GM18867 (cell line): Measurements from ENCODE around the gene PTH2R.
A peak's percentile ranks its signal among the peaks of the same experiment; 100 is the strongest.
"Not testable (repeated sequence)": the region's sequence is repeated elsewhere in the genome, so short reads cannot be mapped to it uniquely, and the experiment has no call there.

Source experiments
- ATAC-seq: cut with Tn5 transposase; IDR thresholded peaks from one replicate; pipeline ENCODE4 v1.9.1; 2021; ENCODE audit warnings: mild to moderate bottlenecking, moderate library complexity; ENCODE audit not compliant: unreplicated experiment

The PTH2R gene

GRCh38 chr2:208389940-208390339, 16.7 kb upstream of the PTH2R start:
- no peak for ATAC-seq

DNA sequence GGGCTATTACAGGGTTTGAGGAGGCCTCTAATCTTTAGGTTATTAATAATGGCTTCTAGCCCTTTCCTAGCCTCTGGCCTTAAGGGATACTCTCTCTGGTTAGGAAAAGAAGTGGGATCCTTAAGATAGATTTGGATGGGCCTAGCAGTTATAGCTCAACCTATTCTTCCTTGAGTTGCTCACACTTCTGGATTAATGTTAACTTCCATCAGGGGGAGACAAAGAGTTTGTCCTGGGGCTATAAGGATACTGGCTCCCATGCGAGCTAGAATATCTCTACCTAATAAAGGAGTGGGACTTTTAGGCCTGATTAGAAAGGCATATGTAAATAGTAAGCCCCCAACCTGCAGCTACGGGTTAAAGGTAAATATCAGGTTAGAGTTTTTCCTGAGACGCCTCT, 14.3 kb upstream of the PTH2R start:
- ATAC-seq: no peak

DNA sequence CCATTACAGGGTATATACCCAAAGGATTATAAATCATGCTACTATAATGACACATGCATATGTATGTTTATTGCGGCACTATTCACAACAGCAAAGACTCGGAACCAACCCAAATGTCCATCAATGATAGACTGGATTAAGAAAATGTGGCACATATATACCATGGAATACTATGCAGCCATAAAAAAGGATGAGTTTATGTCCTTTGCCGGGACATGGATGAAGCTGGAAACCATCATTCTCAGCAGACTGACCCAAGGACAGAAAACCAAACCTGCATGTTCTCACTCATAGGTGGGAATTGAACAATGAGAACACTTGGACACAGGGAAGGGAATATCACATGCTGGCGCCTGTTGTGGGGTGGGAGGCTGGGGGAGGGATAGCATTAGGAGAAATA, 9.8 kb upstream of the PTH2R start:
- not testable (repeated sequence) for ATAC-seq

DNA sequence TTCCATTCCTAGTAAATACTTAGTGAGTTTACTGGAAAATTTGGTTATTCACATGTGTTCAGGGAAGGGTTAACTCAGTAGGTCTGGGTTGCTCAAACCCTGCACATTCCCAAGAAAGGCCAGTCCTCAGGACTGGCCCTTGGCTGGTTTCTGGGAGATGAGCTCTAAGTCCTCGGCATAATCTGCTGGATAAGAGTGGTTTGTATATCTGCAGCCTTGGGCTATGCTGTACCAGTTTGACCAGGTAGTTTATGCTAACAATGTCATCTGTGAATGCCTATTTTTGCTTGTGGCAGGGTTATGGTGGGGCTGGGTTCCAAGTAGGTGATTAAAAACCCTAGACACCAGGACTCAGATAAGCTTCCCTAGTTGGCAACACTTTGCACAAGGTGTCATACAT, 7.4 kb upstream of the PTH2R start:
- ATAC-seq: no peak

- ATAC-seq: no peak
These were observed 1.1 kb downstream of the PTH2R start for GRCh38 chr2:208407667-208408066.

DNA sequence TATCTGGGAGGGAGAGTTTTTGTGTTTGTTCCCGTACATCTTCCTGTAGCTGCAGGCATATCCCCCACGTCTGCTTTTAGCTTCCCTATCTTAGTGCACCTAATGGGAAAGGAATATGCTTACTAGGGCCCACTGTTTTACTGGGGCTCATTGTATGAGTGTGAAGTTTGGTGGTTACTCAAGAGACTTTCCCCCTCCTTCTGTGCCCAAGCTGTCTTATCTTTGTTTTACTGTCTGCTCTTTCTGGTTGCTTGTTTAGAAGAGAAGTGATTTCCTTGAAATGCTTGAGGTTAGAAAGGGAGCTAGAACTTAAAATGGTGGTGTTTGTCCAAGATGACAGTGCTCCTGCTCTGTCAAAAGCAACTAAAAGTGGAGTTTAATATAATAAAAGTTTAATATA, 7.3 kb downstream of the PTH2R start:
- ATAC-seq: no peak

DNA sequence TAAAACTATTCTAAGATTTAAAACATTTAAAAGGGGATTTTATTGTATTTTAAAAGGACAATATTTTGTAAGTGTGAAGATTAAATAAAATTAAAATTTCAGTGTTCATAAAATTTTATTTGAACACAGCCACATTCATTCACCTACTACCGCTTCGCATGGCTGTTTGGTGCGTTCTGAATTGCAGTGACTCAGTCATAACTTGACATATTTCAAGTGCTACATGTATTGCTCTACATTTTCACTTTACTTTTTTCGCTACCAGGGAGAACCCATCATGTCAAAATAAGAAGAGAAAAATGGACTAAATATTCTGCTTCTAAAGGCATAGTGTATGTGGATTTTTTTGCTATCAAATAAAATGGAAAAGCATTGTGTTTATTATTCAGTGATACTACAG, 8.7 kb downstream of the PTH2R start:
- peak; percentile 75 for ATAC-seq

GRCh38 chr2:208415897-208416296, 9.3 kb downstream of the PTH2R start:
- ATAC-seq: peak; percentile 82

GRCh38 chr2:208426412-208427045, 19.9 kb downstream of the PTH2R start:
- ATAC-seq: no peak

GRCh38 chr2:208437755-208438154, 31.2 kb downstream of the PTH2R start:
- ATAC-seq: no peak

- ATAC-seq: no peak
These were observed 34.1 kb downstream of the PTH2R start for GRCh38 chr2:208440716-208441115.

DNA sequence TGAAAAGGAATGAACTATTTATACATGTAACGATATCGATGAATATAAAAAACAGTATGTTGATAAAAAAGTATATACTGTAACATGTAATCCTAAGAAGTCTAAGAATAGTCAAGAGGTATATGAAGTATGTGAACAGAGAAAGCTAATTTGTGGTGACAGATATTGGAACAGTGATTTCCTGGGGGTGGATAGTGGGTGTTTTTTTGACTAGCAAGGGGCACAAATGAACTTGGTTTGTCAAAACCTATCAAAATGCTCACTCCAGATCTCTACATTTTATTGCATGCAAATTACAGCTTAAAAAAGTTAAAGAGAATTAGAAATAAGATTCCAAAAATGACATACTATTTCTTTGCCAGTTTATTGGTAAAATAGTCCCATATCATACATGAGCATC, 35.4 kb downstream of the PTH2R start:
- no peak for ATAC-seq

DNA sequence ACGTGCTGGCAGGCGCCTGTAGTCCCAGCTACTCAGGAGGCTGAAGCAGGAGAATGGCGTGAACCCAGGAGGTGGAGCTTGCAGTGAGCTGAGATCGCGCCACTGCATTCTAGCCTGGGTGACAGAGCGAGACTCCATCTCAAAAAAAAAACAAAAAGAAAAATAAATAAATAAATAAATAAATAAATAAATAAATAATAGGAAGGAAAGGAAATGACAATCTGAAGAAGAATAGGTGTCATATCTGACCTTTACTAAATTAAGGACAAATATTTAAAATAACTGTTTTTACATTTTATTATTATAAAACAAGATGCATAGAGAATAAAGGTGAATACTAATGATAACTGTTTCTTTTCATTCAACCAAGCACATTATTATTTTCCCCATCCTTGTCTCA, 40.9 kb downstream of the PTH2R start:
- not testable (repeated sequence) for ATAC-seq

- ATAC-seq: no peak
These were observed 44.5 kb downstream of the PTH2R start for GRCh38 chr2:208451061-208451460.

GRCh38 chr2:208454861-208455260, 48.3 kb downstream of the PTH2R start:
- ATAC-seq: no peak

DNA sequence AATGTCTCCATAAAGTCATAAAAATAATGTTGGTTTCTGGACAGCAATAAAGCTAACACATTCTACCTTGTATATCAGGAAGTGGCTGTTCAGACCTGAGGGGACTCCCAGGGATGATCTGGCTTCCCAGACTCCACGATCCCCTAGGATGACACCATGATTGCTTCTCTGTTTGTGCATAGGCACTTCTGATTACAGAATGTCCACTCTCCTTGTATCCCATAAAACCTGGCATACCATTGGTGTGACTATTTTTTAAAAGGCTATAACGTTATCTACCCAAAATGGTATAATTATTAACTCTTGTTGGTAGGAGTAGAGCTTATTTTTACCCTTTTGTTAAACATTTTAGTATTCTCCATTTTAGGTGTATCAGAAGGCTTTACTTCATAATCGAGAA, 57.1 kb downstream of the PTH2R start:
- ATAC-seq: no peak

- no peak for ATAC-seq
These were observed 57.6 kb downstream of the PTH2R start for GRCh38 chr2:208464205-208464604.

DNA sequence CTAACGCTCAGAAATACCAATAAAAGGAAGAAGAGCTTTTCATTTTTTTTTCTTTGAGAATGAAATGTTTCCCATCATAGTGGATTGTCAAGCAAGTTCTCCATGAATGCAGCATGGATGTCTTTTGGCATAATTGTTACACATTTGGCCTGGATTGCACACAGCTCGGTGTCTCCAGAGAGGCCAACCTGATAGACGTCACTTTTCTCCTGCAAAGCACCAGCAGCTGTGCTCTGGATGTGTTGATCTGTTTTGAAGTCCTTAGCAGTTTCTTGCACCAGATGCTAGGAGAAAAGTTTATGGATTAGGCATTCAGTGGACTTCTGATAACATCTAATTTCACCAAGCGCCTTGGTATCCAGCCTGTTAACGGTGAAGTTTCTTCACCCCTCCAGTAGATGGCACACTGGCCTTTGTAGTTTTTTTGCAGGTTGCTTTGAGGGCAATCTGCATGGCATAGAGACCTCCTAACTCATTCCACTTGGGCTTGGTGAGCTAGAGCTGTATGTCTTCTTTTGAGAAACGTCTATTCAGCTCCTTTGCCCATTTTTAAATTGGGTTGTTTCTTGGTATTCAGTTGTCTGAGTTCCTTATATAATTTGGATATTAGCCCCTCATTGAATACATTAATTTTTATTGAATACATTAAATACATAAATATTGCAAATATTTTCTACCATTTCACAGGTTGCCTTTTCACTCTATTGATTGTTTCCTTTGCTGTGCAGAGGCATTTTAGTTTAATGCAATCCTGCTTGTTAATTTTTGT, 59.7 kb downstream of the PTH2R start:
- ATAC-seq: peak; percentile 93

DNA sequence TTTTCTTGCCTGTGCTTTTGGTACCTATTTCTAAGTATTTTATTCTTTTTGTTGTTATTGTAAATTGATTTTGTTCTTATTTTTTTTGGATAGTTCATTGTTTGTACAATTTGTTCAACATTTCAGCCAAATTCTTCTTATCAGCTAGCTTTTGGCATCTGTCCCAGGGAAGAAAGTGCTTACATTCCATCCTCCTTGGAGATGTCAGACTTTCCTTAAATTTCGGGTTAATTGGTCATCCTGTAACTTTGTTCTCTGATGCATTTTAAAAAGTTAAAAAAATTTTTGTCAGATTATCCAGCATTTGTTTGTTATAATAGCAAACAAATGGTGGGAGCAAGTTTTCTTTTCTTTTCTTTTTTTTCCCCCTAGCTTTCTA, 60.3 kb downstream of the PTH2R start:
- no peak for ATAC-seq

GRCh38 chr2:208467564-208467963, 61.0 kb downstream of the PTH2R start:
- ATAC-seq: no peak

DNA sequence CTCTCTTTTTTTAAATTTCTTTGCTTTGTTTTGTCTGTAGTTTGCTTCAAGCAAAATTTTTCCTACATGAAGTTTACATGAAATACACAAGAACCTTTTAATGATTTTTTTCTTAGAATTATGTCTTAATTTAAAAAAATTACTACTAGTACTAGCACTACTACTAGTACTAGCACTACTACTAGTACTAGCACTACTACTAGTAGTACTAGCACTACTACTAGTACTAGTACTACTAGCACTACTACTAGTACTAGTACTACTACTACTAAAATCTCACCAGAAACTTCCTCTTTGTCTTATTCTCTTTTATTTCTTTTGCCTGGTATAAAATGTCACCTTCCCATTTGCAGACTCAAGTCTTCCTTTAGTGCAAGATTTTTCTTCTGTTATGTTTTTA, 71.1 kb downstream of the PTH2R start:
- ATAC-seq: no peak

DNA sequence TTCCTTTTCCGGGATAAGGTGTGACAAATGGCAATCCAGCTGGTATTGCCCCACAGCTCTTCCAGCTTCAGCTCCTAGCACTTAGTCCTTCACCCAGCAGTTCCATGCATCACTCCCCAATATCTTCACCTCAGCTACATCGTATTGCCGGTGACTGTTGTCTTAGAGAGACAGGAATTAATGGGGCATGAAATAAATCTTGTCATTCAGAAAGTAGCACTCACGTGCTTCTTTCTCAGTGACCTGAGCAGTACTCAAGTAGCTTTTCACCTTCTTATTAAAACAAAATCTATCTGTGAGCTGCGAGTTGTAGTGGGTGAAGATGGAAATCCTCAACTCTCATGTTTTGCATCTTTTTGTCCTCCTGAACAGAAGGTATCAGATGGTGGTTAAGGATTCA, 72.8 kb downstream of the PTH2R start:
- ATAC-seq: peak; percentile 71

- not testable (repeated sequence) for ATAC-seq
These were observed 75.4 kb downstream of the PTH2R start for GRCh38 chr2:208481945-208482344.
